Kidney glomerular epithelial cell (primary cell): Measurements from ENCODE around the gene MCC.

Source experiments
- DNase-seq: peaks from one replicate; lab custom pipeline; 2025; lab: John Stamatoyannopoulos, UW

The MCC gene

GRCh38 chr5:113487781-113488644 lies at the start of gene MCC:
Gene MCC, minus strand, starts transcription at chr5:113488453.
- DNase-seq, result peak; percentile 68

GRCh38 chr5:113531481-113532159 lies 43.4 kb upstream of the MCC start:
- no peak for DNase-seq

GRCh38 chr5:113527746-113528145 lies 39.5 kb upstream of the MCC start:
- DNase-seq, result no peak

GRCh38 chr5:113526421-113526820 lies 38.2 kb upstream of the MCC start:
- DNase-seq, result no peak

GRCh38 chr5:113524927-113525326 lies 36.7 kb upstream of the MCC start:
- DNase-seq, result no peak

- DNase-seq, result no peak
Observed at GRCh38 chr5:113523168-113523567, 34.9 kb upstream of the MCC start.

GRCh38 chr5:113520899-113521298 lies 32.6 kb upstream of the MCC start:
- DNase-seq, result no peak

- DNase-seq, result no peak
Observed at GRCh38 chr5:113520429-113520828, 32.2 kb upstream of the MCC start.

- DNase-seq, result no peak
Observed at GRCh38 chr5:113519412-113519811, 31.2 kb upstream of the MCC start.

- DNase-seq, result no peak
Observed at GRCh38 chr5:113518884-113519283, 30.6 kb upstream of the MCC start.

GRCh38 chr5:113514289-113514635 lies 26.0 kb upstream of the MCC start:
- DNase-seq, result no peak

- DNase-seq, result peak; percentile 86
Observed at GRCh38 chr5:113513384-113514288, 25.4 kb upstream of the MCC start, which contains the start of gene YTHDC2. Gene YTHDC2, plus strand, starts transcription at chr5:113513694. Its CDS starts 202 bp downstream, at chr5:113513896.

GRCh38 chr5:113512341-113512740 lies 24.1 kb upstream of the MCC start:
- DNase-seq, result no peak

- peak; percentile 20 for DNase-seq
Observed at GRCh38 chr5:113510836-113511451, 22.7 kb upstream of the MCC start.

- DNase-seq, result no peak
Observed at GRCh38 chr5:113508756-113509155, 20.5 kb upstream of the MCC start.

- DNase-seq, result no peak
Observed at GRCh38 chr5:113507601-113508000, 19.3 kb upstream of the MCC start.

- DNase-seq, result no peak
Observed at GRCh38 chr5:113505181-113505580, 16.9 kb upstream of the MCC start.

GRCh38 chr5:113503146-113503545 lies 14.9 kb upstream of the MCC start:
- DNase-seq, result no peak

GRCh38 chr5:113502073-113502472 lies 13.8 kb upstream of the MCC start:
- no peak for DNase-seq

- no peak for DNase-seq
Observed at GRCh38 chr5:113495422-113495841, 7.2 kb upstream of the MCC start.

- DNase-seq, result no peak
Observed at GRCh38 chr5:113493446-113493845, 5.2 kb upstream of the MCC start.

GRCh38 chr5:113491022-113491421 lies 2.8 kb upstream of the MCC start:
- no peak for DNase-seq
